ENCODE results near the gene PACRG. TPM values are rescaled to one million over a fixed set of nuclear protein-coding genes. Genes with fewer than 3 reads are reported as not detected.

Gene PACRG
- total and polyA plus RNA-seq, 2 of the 4 experiments (the other 2 are of a cell fraction) = not detected

DNA sequence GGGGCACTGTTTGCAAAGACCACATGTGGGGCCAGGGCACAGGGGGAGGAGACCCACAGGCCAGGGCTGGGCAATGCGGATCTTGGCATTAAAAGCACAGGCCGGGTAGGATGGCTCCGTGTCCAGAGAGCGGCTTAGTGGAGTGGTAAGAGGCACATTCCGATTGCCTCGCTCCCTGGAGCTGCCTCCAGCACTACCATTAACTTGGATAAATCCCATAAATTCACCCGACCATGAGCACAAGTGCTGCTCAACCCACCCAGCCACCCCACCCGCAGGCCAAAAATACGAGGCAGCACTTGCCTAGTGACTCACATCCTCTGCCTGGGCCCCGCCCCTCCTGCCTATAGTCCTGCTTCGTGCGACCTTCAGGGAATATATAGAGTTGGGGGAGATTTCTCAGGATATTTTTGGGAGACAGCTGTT lies 619.3 kb downstream of the PACRG start:
- no peak overlapping the region for H2BK5ac ChIP-seq (ENCODE audit: low read depth, low read length, poor library complexity, severe bottlenecking)
- no peak overlapping the region for H3K4me2 ChIP-seq (ENCODE audit: low read depth, low read length)
- no CpG with 5 or more reads among the region's 12 CpGs for WGBS, 2 experiments (ENCODE audit: extremely low coverage in 2 of 2, insufficient read length in 1 of 2)
- H2AK9ac ChIP-seq (replicated peaks; ENCODE audit: low read depth, low read length, poor library complexity) = no peak overlapping the region
- H2AK5ac ChIP-seq (ENCODE audit: low read depth, low read length) = no peak overlapping the region
- no peak overlapping the region for H3K4me3 ChIP-seq (ENCODE audit: insufficient read depth, low read depth, low read length)
- intact Hi-C loops (cut with micrococcal nuclease) (no loop called here), in situ Hi-C loops (cut with MboI; ENCODE audit: low sequenced_read_pairs) (no loop called here), dilution Hi-C loops (cut with HindIII; ENCODE audit: low sequenced_read_pairs, unreplicated experiment) (no loop called here)
- no peak overlapping the region for H3K27ac ChIP-seq (ENCODE audit: insufficient read depth, low read length)
- ATAC-seq (ENCODE audit: low read depth) (no peak), DNase-seq (no peak)
- TF ChIP-seq CHD1 (IDR thresholded peaks at IDR 0.05; ENCODE audit: low read depth, low read length) (no peak), CTCF (conservative IDR thresholded peaks at IDR 0.05; ENCODE audit: low read depth, low read length) (no peak)
- peaks cover 2% of the 10 kb centered on the region; the same call in 1 of the 2 replicates for H3K9me3 ChIP-seq (ENCODE audit: control insufficient read depth, insufficient read depth, low read length)
- no peak overlapping the region for H3K9ac ChIP-seq (ENCODE audit: low read depth, low read length)
- no peak overlapping the region for H2AFZ ChIP-seq (replicated peaks; ENCODE audit: low read length, poor library complexity)
- BruUV-seq (replicated peaks) = no TSS peak
- H3K27me3 ChIP-seq (ENCODE audit: control insufficient read depth, insufficient read depth, low read length) = no peaks in the 10 kb centered on the region
- no peak overlapping the region for H3K56ac ChIP-seq (ENCODE audit: extremely low read depth, insufficient read depth, low read length)
- no peak overlapping the region for H4K8ac ChIP-seq (ENCODE audit: low read depth in 2 of 2, low read length in 2 of 2)
- no peaks in the 10 kb centered on the region for H3K79me1 ChIP-seq (ENCODE audit: low read depth in 1 of 2, low read length in 2 of 2)
- no peaks in the 10 kb centered on the region for H4K20me1 ChIP-seq (ENCODE audit: insufficient read depth, low read length)
- H3K4ac ChIP-seq (ENCODE audit: low read depth, low read length) = no peak overlapping the region
- H3K14ac ChIP-seq (replicated peaks; ENCODE audit: low read depth, low read length) = no peak overlapping the region
- ChIA-PET POLR2A (ENCODE audit: unreplicated experiment) (no interaction called here), CTCF (no interaction called here)
- no peaks in the 10 kb centered on the region for H3K36me3 ChIP-seq (ENCODE audit: control insufficient read depth, insufficient read depth, low read length)
- H2BK120ac ChIP-seq (ENCODE audit: low read depth, low read length) = no peak overlapping the region
- H3K18ac ChIP-seq (ENCODE audit: low read depth, low read length) = no peak overlapping the region
- H4K5ac ChIP-seq (ENCODE audit: low read depth, low read length) = no peak overlapping the region
- H3K4me1 ChIP-seq (ENCODE audit: control insufficient read depth, insufficient read depth, low read length) = no peaks in the 10 kb centered on the region
- H4K91ac ChIP-seq (ENCODE audit: insufficient read depth, low read depth, low read length) = no peak overlapping the region
- H3K23ac ChIP-seq (ENCODE audit: low read depth, low read length) = no peak overlapping the region
- no peaks in the 10 kb centered on the region for H3K9me1 ChIP-seq (ENCODE audit: insufficient read depth, low read length)
- no peak overlapping the region for H2BK20ac ChIP-seq (ENCODE audit: low read depth, low read length)
- no peak overlapping the region for H2BK15ac ChIP-seq (ENCODE audit: low read depth, low read length)
